GM19025 (cell line): ENCODE results near the gene IL20.

ENCODE experiments used
- ATAC-seq: cut with Tn5 transposase; IDR thresholded peaks from one replicate; pipeline ENCODE4 v1.9.1; 2021; ENCODE audit warnings: mild to moderate bottlenecking, low read depth, moderate library complexity; ENCODE audit not compliant: unreplicated experiment

The IL20 gene

GRCh38 chr1:206898915-206899431 lies 33.5 kb downstream of the IL20 start:
- no peak for ATAC-seq

- no peak for ATAC-seq
Observed at GRCh38 chr1:206899717-206900116, 34.3 kb downstream of the IL20 start.

GRCh38 chr1:206900149-206900548 lies 34.7 kb downstream of the IL20 start:
- ATAC-seq: no peak

- ATAC-seq: no peak
Observed at GRCh38 chr1:206901944-206902343, 36.5 kb downstream of the IL20 start.

- no peak for ATAC-seq
Observed at GRCh38 chr1:206902702-206903101, 37.3 kb downstream of the IL20 start.

GRCh38 chr1:206903687-206904086 lies 38.3 kb downstream of the IL20 start:
- ATAC-seq: no peak

- no peak for ATAC-seq
Observed at GRCh38 chr1:206904423-206905142, 39.2 kb downstream of the IL20 start.

GRCh38 chr1:206905295-206906164 lies 40.1 kb downstream of the IL20 start:
- peak; percentile 70 for ATAC-seq

GRCh38 chr1:206907304-206907991 lies 42.0 kb downstream of the IL20 start:
- ATAC-seq: no peak

- no peak for ATAC-seq
Observed at GRCh38 chr1:206908038-206908437, 42.6 kb downstream of the IL20 start.

GRCh38 chr1:206909161-206909882 lies 43.9 kb downstream of the IL20 start:
- no peak for ATAC-seq

- ATAC-seq: no peak
Observed at GRCh38 chr1:206909883-206910318, 44.5 kb downstream of the IL20 start.

GRCh38 chr1:206911064-206911663 lies 45.7 kb downstream of the IL20 start:
- no peak for ATAC-seq

GRCh38 chr1:206912445-206913095 lies 47.1 kb downstream of the IL20 start:
- ATAC-seq: no peak

GRCh38 chr1:206913766-206914537 lies 48.5 kb downstream of the IL20 start:
- ATAC-seq: no peak

GRCh38 chr1:206915030-206915735 lies 49.8 kb downstream of the IL20 start:
- no peak for ATAC-seq

- no peak for ATAC-seq
Observed at GRCh38 chr1:206916000-206916709, 50.7 kb downstream of the IL20 start.
